Naive thymus-derived CD4-positive, alpha-beta T cell (primary cell): Measurements from ENCODE around the gene RBBP9. TPM values are rescaled to one million over a fixed set of nuclear protein-coding genes. Genes with fewer than 3 reads are reported as not detected.

Experiments
- ATAC-seq: fragments of 150-1000 bp; cut with Tn5 transposase; 2 replicates; pipeline ENCODE4 v1.10.0; 2021; ENCODE audit warnings: mild to moderate bottlenecking, moderate library complexity
- CTCF ChIA-PET: fragments of 350-600 bp; sonication (Branson Sonifier 250); formaldehyde crosslinking; loops from one replicate; lab custom pipeline; 2021; ENCODE audit warnings: antibody characterized with exemption; lab: Charles Lee
- POLR2A ChIA-PET: fragments of 350-600 bp; sonication (Branson Sonifier 250); formaldehyde crosslinking; loops from one replicate; lab custom pipeline; 2021; ENCODE audit warnings: antibody characterized with exemption, inconsistent platforms; lab: Charles Lee
- DNase-seq, 9 donors: peaks; one replicate each; pipeline versions ENCODE4 v3.0.0 to v3.0.0-alpha.2; 2020 to 2022; ENCODE audit warnings: mixed read lengths in 1 of 9
- H3K27ac ChIP-seq: one replicate; pipeline ENCODE4 v1.7.0; 2013; ENCODE audit warnings: mild to moderate bottlenecking, low read depth, low read length, moderate library complexity
- H3K27me3 ChIP-seq, 2 donors: one replicate each; pipeline ENCODE4 v1.7.0; 2013; ENCODE audit warnings: low read length in 2 of 2, mild to moderate bottlenecking in 2 of 2, moderate library complexity in 2 of 2; ENCODE audit not compliant: control insufficient read depth in 2 of 2, insufficient read depth in 2 of 2
- H3K36me3 ChIP-seq, 3 experiments: 1 replicate in 2 of 3; 2 replicates in 1 of 3; pipeline ENCODE4 v1.7.0; 2013; ENCODE audit warnings: low read length in 3 of 3, mild to moderate bottlenecking in 3 of 3, moderate library complexity in 1 of 3; ENCODE audit not compliant: insufficient read depth in 3 of 3, control insufficient read depth in 2 of 3
- H3K4me1 ChIP-seq, 2 donors: one replicate each; pipeline ENCODE4 v1.7.0; 2013; ENCODE audit warnings: low read length in 2 of 2, mild to moderate bottlenecking in 2 of 2, moderate library complexity in 1 of 2; ENCODE audit not compliant: control insufficient read depth in 2 of 2, insufficient read depth in 2 of 2
- H3K4me3 ChIP-seq: 2 replicates; pipeline ENCODE4 v1.7.0; 2013; ENCODE audit warnings: mild to moderate bottlenecking, low read length
- H3K9me3 ChIP-seq, 3 experiments: 1 replicate in 2 of 3; 2 replicates in 1 of 3; pipeline ENCODE4 v1.7.0; 2013; ENCODE audit warnings: low read length in 3 of 3; ENCODE audit not compliant: control insufficient read depth in 2 of 3
- H3K27ac Mint-ChIP-seq, 9 donors: one replicate each; pipeline ENCODE4 v1.8.0; 2020 to 2022; ENCODE audit warnings: mixed read lengths in 9 of 9, mild to moderate bottlenecking in 8 of 9, moderate library complexity in 5 of 9, inconsistent platforms in 2 of 9
- H3K27me3 Mint-ChIP-seq, 5 donors: one replicate each; pipeline ENCODE4 v1.8.0; 2021 to 2022; ENCODE audit warnings: mixed read lengths in 5 of 5, mild to moderate bottlenecking in 1 of 5
- H3K36me3 Mint-ChIP-seq, 5 donors: one replicate each; pipeline ENCODE4 v1.8.0; 2020 to 2022; ENCODE audit warnings: mixed read lengths in 5 of 5, mild to moderate bottlenecking in 3 of 5, inconsistent platforms in 1 of 5
- H3K4me1 Mint-ChIP-seq, 7 donors: one replicate each; pipeline ENCODE4 v1.8.0; 2020 to 2022; ENCODE audit warnings: mixed read lengths in 7 of 7, mild to moderate bottlenecking in 3 of 7, inconsistent platforms in 1 of 7
- H3K4me3 Mint-ChIP-seq, 10 donors: one replicate each; pipeline ENCODE4 v1.8.0; 2020 to 2022; ENCODE audit warnings: mild to moderate bottlenecking in 10 of 10, mixed read lengths in 10 of 10, moderate library complexity in 6 of 10, inconsistent platforms in 2 of 10
- H3K9me3 Mint-ChIP-seq, 11 donors: one replicate each; pipeline ENCODE4 v1.8.0; 2020 to 2022; ENCODE audit warnings: mixed read lengths in 11 of 11, mild to moderate bottlenecking in 4 of 11, inconsistent platforms in 1 of 11, moderate library complexity in 1 of 11
- intact Hi-C, 2 donors: fragments of 100-400 bp; cut with micrococcal nuclease; formaldehyde crosslinking; loops; one replicate each; pipeline ENCODE4 v1.15.1; 2023
- polyA plus RNA-seq, 2 donors: library from polyadenylated mRNA; unstranded; fragments of 300-500 nt; fragmentation: Illumina TruSeq; gene quantifications; one replicate each; pipeline ENCODE4 v1.2.3, GENCODE V29; 2021
- total RNA-seq, 6 experiments: library from RNA in 5 of 6; stranded (reverse) in 5 of 6; gene quantifications; 1 replicate in 5 of 6; 2 replicates in 1 of 6; pipeline ENCODE4 v1.2.3 and lab custom pipeline; 2021 to 2026

Gene RBBP9
- total and polyA plus RNA-seq, 7 experiments from 2014 or later: 4.9 to 16.4 (median 6.9) TPM

- Mint-ChIP-seq H3K27me3 (no peaks in the 10 kb centered on the region), H3K9me3 (no peaks in the 10 kb centered on the region), H3K36me3 (peaks cover 4 to 34% (median 26%) of the 10 kb centered on the region in 5 donors), H3K4me3 (no peak overlapping the region), H3K27ac (peak overlapping the region in 1 of 9 donors; percentile 14), H3K4me1 (peaks cover 26 to 54% (median 48%) of the 10 kb centered on the region in 7 donors)
- no peak for DNase-seq
- H3K27me3 ChIP-seq: no peaks in the 10 kb centered on the region
- POLR2A ChIA-PET: no interaction called here
- no peak for ATAC-seq
- H3K36me3 ChIP-seq: peaks cover 8 to 46% (median 26%) of the 10 kb centered on the region in 3 experiments
- H3K4me3 ChIP-seq: no peak overlapping the region
- H3K9me3 ChIP-seq: no peaks in the 10 kb centered on the region
- CTCF ChIA-PET: interaction anchor here (0.6 to 0.7 kb wide), 2 partner anchors 167 to 1532 kb away, joined by 3 read pairs; no protein-coding TSS in a partner anchor
- intact Hi-C loops: no loop called here
- H3K27ac ChIP-seq: no peak overlapping the region
- H3K4me1 ChIP-seq: peaks cover 10 to 18% of the 10 kb centered on the region in 2 donors
Measured at GRCh38 chr20:18513208-18513607, 16.2 kb upstream of the RBBP9 start.

- H3K4me1 ChIP-seq: peaks cover 15 to 22% of the 10 kb centered on the region in 2 donors
- Mint-ChIP-seq H3K9me3 (peaks cover 0 to 5% (median 0%) of the 10 kb centered on the region in 11 donors), H3K4me1 (peaks cover 30 to 70% (median 62%) of the 10 kb centered on the region in 7 donors), H3K27me3 (peaks cover 0 to 2% (median 0%) of the 10 kb centered on the region in 5 donors), H3K36me3 (peaks cover 4 to 37% (median 29%) of the 10 kb centered on the region in 5 donors), H3K27ac (peak overlapping the region in 1 of 9 donors; percentile 8), H3K4me3 (peak overlapping the region in 1 of 10 donors; percentile 40)
- peaks cover 6 to 50% (median 26%) of the 10 kb centered on the region in 3 experiments for H3K36me3 ChIP-seq
- ChIA-PET POLR2A (no interaction called here), CTCF (no interaction called here)
- no peak for DNase-seq
- intact Hi-C loops: no loop called here
- H3K9me3 ChIP-seq: no peaks in the 10 kb centered on the region
- no peak overlapping the region for H3K4me3 ChIP-seq
- no peak for ATAC-seq
- no peak overlapping the region for H3K27ac ChIP-seq
- no peaks in the 10 kb centered on the region for H3K27me3 ChIP-seq
Measured at GRCh38 chr20:18511571-18511970, 14.5 kb upstream of the RBBP9 start.

GRCh38 chr20:18507218-18508191 is 10.5 kb upstream of the RBBP9 start, which contains the start of gene SEC23B:
Gene SEC23B (plus strand): TSS chr20:18507940. CDS start chr20:18510836, 2,896 bp downstream.
- peaks cover 25 to 60% (median 50%) of the 10 kb centered on the region in 7 donors for H3K4me1 Mint-ChIP-seq
- intact Hi-C loops: loop anchor here (1.0 to 2.0 kb wide), 16 partner anchors 10 to 1545 kb away; partner anchors contain the start of genes DZANK1 (in 2 of the 2), KAT14 (in 2 of the 2), PET117 (in 2 of the 2) and POLR3F (in 2 of the 2)
- Histone ChIP-seq H3K27ac (peak within 1 kb of the TSS; percentile 90), H3K9me3 (no peaks in the 10 kb centered on the region), H3K4me3 (peak within 1 kb of the TSS; percentile 74), H3K27me3 (no peaks in the 10 kb centered on the region), H3K4me1 (peaks cover 17 to 28% of the 10 kb centered on the region in 2 donors), H3K36me3 (peaks cover 6 to 22% (median 12%) of the 10 kb centered on the region in 3 experiments)
- DNase-seq (peak; percentile 88 to 100 (median 99)), ATAC-seq (peak; percentile 91)
- POLR2A ChIA-PET: interaction anchor here (0.7 to 5.9 kb wide), 24 partner anchors 8 to 1778 kb away, joined by 3 to 110 read pairs (median 6); partner anchors contain the start of genes CFAP61, CRNKL1, DTD1 and DZANK1
- peaks cover 4 to 26% (median 18%) of the 10 kb centered on the region in 5 donors for H3K36me3 Mint-ChIP-seq
- H3K4me3 Mint-ChIP-seq: peak within 1 kb of the TSS; percentile 91 to 100 (median 100)
- peaks cover 0 to 2% (median 0%) of the 10 kb centered on the region in 5 donors for H3K27me3 Mint-ChIP-seq
- peaks cover 0 to 5% (median 0%) of the 10 kb centered on the region in 11 donors for H3K9me3 Mint-ChIP-seq
- peak within 1 kb of the TSS; percentile 99 to 100 (median 100) for H3K27ac Mint-ChIP-seq
- CTCF ChIA-PET: interaction anchor here (0.6 to 3.1 kb wide), 5 partner anchors 10 to 937 kb away, joined by 3 to 22 read pairs (median 5); partner anchors contain the start of genes DZANK1 and RBBP9

- Mint-ChIP-seq H3K9me3 (peaks cover 0 to 5% (median 0%) of the 10 kb centered on the region in 11 donors), H3K4me3 (peak overlapping the region; percentile 91 to 100 (median 100)), H3K36me3 (peaks cover 4 to 24% (median 17%) of the 10 kb centered on the region in 5 donors), H3K27me3 (peaks cover 0 to 5% (median 3%) of the 10 kb centered on the region in 5 donors), H3K4me1 (peaks cover 25 to 57% (median 48%) of the 10 kb centered on the region in 7 donors), H3K27ac (peak overlapping the region; percentile 99 to 100 (median 100))
- Histone ChIP-seq H3K4me1 (peaks cover 17 to 28% of the 10 kb centered on the region in 2 donors), H3K9me3 (no peaks in the 10 kb centered on the region), H3K36me3 (peaks cover 6 to 22% (median 9%) of the 10 kb centered on the region in 3 experiments), H3K27ac (peak overlapping the region; percentile 90), H3K4me3 (peak overlapping the region; percentile 74), H3K27me3 (no peaks in the 10 kb centered on the region)
- intact Hi-C loops: loop anchor here (1.0 to 2.0 kb wide), 16 partner anchors 9 to 1546 kb away; partner anchors contain the start of genes DZANK1 (in 2 of the 2), KAT14 (in 2 of the 2), PET117 (in 2 of the 2) and POLR3F (in 2 of the 2)
- ChIA-PET CTCF (interaction anchor here (0.6 to 3.1 kb wide), 5 partner anchors 9 to 936 kb away, joined by 3 to 22 read pairs (median 5); partner anchors contain the start of genes DZANK1 and RBBP9), POLR2A (interaction anchor here (0.7 to 5.9 kb wide), 20 partner anchors 9 to 1546 kb away, joined by 3 to 110 read pairs (median 6); partner anchors contain the start of genes CFAP61, CRNKL1, DTD1 and DZANK1)
- ATAC-seq: no peak
- peak in 1 of 9 donors; percentile 38 for DNase-seq
Measured at GRCh38 chr20:18506744-18507143, 9.7 kb upstream of the RBBP9 start.

GRCh38 chr20:18504479-18505060 is 7.5 kb upstream of the RBBP9 start:
- no peaks in the 10 kb centered on the region for H3K9me3 ChIP-seq
- ATAC-seq (no peak), DNase-seq (no peak)
- no peaks in the 10 kb centered on the region for H3K27me3 ChIP-seq
- Mint-ChIP-seq H3K9me3 (peaks cover 0 to 5% (median 0%) of the 10 kb centered on the region in 11 donors), H3K27me3 (peaks cover 0 to 6% (median 4%) of the 10 kb centered on the region in 5 donors), H3K27ac (peak overlapping the region in 4 of 9 donors; percentile 9 to 28 (median 20)), H3K4me1 (peaks cover 10 to 42% (median 28%) of the 10 kb centered on the region in 7 donors), H3K36me3 (peaks cover 0 to 11% (median 0%) of the 10 kb centered on the region in 5 donors), H3K4me3 (peak overlapping the region in 1 of 10 donors; percentile 39)
- CTCF ChIA-PET: interaction anchor here (0.8 kb wide), 1 partner anchor 595 kb away, joined by 3 read pairs; no protein-coding TSS in a partner anchor
- H3K27ac ChIP-seq: no peak overlapping the region
- intact Hi-C loops: no loop called here
- peaks cover 17 to 22% of the 10 kb centered on the region in 2 donors for H3K4me1 ChIP-seq
- no peak overlapping the region for H3K4me3 ChIP-seq
- POLR2A ChIA-PET: interaction anchor here (1.4 to 5.9 kb wide), 3 partner anchors 7 to 38 kb away, joined by 3 to 110 read pairs (median 79); partner anchors contain the start of genes DZANK1, POLR3F and RBBP9
- peaks cover 0 to 6% (median 0%) of the 10 kb centered on the region in 3 experiments for H3K36me3 ChIP-seq
